ENCODE measurements around the gene MAPKAPK3.

GRCh38 chr3:50673931-50674330 is 57.0 kb downstream of the MAPKAPK3 start:
- no peak for TF ChIP-seq CTCF (IDR thresholded peaks at IDR 0.05)
- no peak for TF ChIP-seq EP300 (IDR thresholded peaks at IDR 0.05)
- no peak for TF ChIP-seq POLR2A (IDR thresholded peaks at IDR 0.05)

All from ovary (tissue), 3 donors.